GM19043 (cell line): Measurements from ENCODE around the gene SLC29A1.

Experiments
- ATAC-seq: cut with Tn5 transposase; IDR thresholded peaks from one replicate; pipeline ENCODE4 v1.9.1; 2021; ENCODE audit warnings: low read depth; ENCODE audit not compliant: unreplicated experiment

The SLC29A1 gene

DNA sequence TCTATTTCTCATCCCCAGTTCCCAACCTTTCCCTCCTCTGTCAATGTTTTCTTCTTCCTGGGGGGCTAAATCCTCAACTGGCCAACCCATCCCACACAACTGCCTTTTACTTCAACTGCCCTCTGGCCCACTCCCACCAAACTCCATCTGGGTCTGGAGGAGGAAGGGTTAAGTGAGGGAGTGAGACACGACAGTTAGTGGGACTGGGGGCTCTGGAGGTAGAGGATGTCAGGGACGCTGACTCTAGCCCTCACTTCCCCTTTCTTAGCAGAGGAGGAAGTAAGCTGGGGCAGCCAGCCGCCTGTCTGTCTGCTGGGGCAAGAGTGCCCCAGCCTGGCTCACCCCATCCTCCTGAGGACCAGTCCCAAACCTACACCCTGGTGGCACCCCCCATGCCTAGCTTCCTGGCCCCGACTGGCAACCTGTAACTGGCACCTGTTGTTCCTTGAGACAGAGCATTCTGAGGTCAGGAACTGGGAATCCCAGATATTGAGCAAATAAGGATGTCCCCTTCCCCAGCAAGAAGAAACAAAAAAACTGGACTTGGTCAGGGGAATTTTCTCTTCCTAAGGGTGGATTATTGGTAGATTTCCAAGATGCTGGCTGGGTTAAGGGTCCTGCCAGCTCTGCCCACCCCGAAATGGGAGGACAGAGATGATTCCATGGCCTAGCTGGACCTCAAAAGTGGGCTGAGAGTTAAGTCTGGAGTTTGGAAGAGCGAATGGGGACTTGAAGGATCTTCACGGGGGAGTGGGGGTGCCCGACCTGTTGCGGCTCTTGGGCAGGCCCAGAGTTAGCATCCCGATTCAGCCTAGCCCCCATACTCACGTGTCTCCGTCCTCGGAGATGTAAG is 41.0 kb downstream of the SLC29A1 start:
- peak; percentile 41 for ATAC-seq

DNA sequence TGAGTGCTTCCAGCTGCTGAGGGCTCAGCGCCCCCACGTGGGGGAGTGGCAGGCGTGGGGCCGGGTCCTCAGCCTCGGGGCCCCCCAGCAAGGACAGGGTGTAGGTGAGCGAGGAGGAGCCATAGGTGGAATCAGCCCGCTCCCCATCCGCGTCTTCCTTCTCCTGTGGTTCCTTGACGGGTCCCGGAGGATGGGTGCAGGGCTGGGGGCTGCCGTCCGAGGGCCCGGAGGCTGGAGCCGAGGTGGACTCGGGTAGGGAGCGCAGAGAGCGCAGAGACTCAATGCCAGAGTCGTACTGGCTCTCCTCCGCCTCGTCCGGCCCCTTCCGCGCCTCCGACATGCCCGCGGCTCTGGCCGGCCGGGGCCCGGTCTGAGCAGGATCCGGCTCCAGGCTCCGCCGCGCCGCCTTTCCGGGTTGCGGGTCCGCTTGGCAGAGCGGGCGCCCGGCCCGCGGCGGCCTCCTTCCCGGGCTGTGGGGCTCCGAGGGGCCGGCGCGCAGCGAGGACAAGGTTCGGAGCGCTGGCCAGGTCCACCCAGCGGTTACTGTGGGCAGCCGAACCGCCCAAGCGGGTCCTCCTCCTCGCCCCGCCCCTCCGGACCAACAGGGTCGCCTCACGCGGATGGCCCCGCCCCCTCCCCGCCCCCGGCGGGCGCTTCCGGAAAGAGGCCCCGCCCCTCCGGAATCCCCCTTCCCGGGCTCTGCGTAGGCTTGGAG is 41.8 kb downstream of the SLC29A1 start, which contains the start of gene NFKBIE:
NFKBIE (minus strand) TSS at position 545 of the 715 bp plus-strand sequence; CDS start at position 340, 205 bp downstream.
- ATAC-seq, result no peak

DNA sequence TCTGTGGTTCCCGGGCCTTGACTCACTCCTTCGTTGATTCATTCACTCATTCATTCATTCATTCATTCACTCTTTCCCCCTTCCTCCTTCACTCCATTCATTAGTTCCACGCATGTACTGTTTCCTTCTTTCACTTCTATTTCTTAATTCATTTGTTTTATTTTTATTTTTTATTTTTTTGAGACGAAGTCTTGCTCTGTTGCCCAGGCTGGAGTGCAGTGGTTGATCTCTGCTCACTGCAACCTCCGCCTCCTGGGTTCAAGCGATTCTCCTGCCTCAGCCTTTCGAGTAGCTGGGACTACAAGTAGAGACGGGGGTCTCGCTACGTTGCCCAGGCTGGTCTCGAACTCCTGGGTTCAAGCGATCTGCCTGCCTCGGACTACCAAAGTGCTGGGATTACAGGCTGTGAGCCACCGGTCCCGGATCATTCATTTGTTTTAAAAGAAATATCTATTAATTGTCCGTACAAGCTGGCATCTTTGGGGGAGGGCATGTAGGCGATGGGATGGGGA is 42.4 kb downstream of the SLC29A1 start:
- ATAC-seq, result no peak

DNA sequence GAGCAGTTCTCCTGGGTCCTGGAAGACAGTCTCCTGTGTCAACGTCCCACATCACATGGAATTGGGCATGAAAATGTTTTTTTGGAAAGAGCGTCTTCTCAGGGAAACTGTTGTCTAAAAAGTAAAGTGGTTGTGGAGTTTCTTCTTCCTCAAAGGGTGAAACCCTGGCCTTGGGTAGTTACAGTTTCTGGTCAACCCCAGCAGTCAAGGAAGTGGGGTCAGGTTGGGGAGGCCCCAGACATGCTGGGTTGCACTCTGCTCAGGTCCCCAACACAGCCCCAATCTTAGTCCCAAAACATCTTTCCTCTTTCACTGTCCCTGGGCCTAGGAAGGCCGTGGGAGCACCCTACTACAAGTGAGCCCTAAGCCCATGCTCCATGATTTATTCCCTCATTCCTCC is 43.0 kb downstream of the SLC29A1 start:
- peak; percentile 38 for ATAC-seq

DNA sequence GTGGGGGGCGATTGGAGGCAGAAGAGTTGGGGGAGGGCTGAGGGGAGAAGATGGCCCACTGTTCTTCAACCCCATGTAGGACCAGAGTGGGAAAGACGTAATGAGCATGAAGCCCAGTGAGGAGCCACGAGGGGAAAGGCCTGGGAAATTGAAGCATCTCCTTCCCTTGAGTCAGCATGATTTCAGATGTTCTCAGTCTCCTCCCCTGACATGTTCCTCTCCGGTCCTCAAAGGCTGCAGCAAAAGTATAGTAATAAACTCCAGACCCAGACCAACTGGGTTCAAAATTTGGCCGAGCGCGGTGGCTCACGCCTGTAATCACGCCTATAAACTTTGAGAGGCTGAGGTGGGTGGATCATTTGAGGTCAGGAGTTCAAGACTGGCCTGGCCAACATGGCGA is 43.9 kb downstream of the SLC29A1 start:
- ATAC-seq, result no peak

DNA sequence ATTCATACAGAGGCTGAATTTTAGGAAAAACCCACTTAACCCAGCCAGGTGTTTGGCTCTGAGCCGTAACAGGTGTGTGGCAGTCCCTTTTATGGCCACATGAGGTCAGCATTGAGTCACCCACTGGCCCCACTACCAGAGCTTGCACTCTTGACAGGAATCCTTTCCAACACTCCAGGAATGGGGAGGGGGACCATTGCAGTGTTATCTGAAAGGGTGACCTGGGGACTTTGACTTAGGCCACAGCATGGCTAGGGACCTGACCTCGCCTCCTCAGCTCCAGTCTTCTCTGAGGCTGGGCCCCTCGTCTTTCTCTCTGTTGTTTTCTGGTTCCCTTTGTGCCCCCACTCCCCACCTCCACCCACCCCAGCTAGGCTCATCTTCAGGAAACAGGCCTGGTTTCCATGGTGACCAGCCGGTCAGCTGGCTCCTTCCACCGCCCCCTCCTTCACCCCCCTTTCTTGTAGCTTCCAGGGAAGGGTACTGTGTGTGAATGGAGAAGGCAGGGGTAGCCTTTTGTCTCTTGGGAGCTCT is 44.8 kb downstream of the SLC29A1 start:
- ATAC-seq, result no peak

DNA sequence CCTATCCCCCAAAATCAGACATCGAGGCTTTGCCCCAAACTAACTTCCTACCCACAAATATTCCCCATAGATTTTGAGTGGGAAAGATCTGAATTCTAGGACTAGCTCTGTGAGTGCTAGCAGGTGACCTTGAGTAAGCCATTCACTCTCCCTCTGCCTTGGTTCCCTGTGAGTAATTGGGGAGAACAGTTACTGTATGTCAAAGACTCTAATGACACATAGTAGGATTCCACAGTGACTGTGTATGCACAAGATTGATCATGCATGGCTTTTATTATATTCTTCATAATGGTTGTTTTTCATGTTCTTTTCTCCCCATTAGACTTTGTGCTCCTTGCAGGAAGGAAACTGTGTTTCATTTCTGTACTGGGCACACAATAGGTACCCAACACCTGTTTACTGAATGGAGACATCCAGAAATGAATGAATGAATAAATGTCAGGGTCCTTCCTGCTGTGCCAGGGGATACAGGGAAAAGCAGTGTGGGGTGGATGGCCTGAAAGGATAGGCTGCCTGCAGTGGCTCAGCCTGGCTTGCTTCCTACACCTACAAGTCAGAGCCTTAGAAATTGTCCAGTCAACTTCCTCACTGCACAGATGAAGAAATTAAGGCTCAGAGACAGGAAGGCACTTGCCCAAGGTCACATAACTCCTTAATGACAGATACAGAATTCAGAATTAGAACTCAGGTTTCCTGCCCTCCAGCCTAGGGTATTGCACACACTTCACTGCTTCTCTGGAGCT is 46.0 kb downstream of the SLC29A1 start:
- ATAC-seq, result no peak

DNA sequence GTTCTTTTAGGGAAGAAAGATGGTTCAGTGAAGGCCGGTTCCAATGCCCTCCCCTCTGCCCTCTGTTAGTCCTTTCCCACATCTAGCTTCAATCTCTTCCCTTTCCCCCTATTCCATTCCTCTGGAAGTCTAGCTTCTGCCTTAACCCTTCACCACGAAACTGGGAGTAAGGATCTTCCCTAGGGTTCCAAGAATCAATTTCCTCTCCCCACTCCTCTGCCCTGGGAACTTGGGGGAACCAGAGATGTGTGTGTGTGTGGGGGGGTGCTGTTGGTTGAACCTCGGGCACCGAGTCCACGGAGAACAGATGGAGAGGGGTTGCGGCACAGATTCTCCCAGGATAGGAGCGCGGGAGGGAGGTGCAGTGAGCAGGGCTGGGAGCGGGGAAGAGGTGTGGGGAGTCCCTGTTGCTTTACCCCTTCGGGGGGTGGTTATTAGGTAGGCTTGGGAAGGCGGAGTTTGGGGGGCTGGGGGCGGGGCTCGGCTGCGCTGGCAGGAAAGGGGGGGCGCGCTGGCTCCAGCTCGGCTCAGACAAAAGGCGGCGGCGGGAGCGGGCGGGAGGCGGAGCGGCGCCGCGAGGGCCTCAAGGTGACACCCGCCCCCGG is 46.6 kb downstream of the SLC29A1 start, which contains the start of gene TMEM151B:
TMEM151B (plus strand) TSS at position 530 of the 605 bp plus-strand sequence. CDS start 293 bp downstream, outside the sequence.
- ATAC-seq, result no peak

DNA sequence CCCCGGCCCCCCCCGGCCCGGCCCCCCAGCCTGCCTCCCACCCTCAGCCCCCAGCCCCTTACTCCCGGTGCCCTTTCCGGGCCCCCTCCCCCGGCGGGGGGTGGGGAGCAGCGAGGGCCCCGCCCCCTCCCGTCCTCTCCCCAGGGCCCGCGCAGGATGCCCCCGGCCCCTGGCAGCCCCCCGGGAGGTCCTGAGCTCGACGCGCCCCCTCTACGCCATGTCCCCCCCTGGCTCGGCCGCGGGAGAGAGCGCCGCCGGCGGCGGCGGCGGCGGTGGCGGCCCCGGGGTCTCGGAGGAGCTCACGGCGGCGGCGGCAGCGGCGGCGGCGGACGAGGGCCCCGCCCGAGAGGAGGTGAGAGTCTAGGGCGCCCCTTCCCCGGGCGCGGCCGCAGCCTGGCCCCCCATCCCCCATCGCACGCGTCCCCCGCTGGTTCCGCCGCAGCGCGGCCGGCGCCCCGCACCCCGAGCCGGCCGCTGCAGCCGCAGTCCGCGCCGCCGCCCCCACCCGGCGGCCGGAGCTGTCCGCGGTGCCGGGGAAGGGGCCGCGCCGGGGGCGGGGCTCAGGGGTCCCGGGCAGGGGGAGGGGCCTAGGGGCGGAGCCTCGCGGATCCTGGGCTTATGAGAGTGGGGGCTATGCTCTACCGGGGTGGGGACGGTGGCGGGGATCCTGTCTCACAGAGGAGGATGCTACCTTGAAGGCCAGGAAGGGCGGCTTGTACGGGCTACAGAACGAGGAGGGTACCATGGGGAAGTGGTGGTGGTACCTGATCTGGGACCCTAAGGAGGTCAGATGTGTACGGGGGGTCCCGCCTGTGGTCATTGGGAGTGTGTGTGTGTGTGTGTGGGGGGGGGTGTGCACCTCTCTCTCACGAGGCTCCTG is 47.4 kb downstream of the SLC29A1 start:
- no peak for ATAC-seq

DNA sequence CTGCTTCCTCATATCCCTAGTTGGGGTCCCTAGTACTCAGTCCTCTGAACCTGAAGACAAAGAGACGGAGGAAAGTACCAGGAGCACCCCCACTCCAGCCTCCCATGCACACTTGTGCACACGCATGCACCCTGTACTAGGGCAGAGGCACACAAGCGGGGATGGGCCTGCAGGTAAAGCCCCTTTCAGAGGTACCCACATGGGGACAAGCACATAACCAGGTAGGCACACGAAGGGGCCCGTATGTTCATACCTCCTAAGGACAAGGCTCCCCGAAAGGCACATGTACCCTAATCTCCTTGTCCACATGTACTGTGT is 48.0 kb downstream of the SLC29A1 start:
- no peak for ATAC-seq

DNA sequence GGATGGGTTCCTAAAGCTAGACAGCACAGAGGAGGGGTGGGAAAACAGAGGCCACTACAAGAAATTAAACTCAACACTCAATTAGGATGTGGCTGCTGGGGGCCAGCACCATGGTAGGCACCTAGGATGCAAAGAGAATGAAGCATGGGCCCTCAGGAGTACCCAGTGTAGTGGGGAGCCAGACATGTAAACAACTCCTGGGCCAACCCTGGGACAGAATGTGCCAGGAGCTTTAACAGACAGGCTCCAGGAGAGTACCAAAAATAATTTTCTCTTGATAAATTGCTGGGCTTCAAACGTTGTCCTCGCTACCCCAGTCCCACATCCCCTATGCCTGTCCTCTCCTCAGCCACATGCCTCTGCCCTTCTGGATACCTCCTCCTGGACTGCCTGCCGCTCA is 48.5 kb downstream of the SLC29A1 start:
- no peak for ATAC-seq

DNA sequence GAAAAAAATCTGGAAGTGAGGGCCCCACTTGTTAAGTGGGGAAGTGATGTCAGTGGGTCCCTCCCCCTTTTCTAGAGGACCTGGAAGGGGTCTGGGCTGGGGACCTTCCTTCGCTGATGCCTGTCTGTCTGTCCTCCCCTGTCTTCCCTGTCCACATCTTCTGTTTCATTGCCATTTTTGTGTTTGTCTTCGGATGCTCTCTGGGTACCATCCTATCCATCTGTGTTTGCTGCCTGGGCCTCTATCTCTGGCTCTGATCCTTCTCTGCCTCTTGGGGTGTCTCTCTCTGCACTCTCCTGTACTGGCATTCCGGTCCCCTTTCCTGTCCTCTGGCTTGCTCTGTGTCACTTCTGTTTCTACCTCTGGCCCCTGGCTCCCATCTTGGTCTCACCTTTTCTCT is 49.1 kb downstream of the SLC29A1 start:
- no peak for ATAC-seq

DNA sequence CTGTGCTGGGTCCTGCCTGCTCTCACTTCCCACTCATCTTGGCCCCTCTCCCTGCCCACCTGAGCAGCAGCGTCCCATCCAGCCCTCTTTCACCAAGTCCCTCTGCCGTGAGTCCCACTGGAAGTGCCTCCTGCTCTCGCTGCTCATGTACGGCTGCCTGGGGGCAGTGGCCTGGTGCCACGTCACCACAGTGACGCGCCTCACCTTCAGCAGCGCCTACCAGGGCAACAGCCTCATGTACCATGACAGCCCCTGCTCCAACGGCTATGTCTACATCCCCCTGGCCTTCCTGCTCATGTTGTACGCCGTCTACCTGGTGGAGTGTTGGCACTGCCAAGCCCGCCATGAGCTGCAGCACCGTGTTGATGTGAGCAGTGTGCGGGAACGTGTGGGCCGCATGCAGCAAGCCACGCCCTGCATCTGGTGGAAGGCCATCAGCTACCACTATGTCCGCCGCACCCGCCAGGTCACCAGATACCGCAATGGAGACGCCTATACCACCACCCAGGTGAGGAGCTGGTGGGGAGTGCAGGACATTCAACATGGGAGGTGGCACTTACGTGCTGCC is 49.7 kb downstream of the SLC29A1 start:
- ATAC-seq, result no peak

DNA sequence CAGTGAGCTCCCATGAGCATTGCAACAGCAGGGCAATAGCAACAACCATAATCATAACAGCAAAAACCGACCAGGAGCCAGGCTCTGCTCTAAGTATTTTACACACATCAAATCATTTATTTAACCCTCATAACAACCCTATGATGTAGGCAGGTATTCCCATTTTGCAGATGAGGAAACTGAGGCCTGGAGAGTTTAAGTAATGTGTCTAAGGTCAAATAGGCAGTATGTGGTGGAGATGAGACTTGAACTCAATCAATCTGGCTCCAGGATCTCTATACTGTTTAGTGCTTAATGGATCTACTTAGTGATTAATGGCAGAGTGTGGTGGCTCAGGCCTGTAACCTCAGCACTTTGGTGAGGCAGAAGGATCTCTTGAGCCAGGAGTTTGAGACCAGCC is 50.2 kb downstream of the SLC29A1 start:
- no peak for ATAC-seq

DNA sequence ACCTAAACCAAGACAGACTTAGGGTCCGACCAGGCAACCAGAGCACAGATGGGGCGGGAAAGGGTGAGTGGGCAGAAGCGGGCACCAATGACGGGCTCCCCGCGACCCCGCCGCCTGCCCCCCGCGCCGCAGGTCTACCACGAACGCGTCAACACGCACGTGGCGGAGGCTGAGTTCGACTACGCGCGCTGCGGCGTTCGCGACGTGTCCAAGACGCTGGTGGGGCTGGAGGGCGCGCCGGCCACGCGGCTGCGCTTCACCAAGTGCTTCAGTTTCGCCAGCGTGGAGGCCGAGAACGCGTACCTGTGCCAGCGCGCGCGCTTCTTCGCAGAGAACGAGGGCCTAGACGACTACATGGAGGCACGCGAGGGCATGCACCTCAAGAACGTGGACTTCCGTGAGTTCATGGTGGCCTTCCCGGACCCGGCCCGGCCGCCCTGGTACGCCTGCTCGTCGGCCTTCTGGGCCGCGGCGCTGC is 51.9 kb downstream of the SLC29A1 start:
- no peak for ATAC-seq

DNA sequence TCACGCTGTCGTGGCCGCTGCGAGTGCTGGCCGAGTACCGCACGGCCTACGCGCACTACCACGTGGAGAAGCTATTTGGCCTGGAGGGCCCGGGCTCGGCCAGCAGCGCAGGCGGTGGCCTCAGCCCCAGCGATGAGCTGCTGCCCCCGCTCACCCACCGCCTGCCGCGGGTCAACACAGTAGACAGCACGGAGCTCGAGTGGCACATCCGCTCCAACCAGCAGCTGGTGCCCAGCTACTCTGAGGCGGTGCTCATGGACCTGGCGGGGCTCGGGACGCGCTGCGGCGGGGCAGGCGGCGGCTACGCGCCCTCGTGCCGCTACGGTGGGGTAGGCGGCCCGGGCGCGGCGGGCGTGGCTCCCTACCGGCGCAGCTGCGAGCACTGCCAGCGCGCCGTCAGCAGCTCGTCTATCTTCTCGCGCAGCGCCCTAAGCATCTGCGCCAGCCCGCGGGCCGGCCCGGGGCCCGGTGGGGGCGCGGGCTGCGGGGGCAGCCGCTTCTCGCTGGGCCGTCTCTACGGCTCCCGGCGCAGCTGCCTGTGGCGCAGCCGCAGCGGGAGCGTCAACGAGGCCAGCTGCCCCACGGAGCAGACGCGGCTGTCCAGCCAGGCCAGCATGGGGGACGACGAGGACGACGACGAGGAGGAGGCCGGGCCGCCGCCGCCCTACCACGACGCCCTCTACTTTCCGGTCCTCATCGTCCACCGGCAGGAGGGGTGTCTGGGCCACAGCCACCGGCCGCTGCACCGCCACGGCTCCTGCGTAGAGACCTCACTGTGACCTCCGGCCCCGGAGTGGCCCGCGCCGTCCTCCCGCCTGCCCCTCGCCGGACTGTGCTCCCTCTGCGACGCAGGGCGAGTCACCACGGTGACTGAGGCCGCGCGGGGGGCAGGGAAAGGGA is 52.6 kb downstream of the SLC29A1 start:
- ATAC-seq, result no peak

DNA sequence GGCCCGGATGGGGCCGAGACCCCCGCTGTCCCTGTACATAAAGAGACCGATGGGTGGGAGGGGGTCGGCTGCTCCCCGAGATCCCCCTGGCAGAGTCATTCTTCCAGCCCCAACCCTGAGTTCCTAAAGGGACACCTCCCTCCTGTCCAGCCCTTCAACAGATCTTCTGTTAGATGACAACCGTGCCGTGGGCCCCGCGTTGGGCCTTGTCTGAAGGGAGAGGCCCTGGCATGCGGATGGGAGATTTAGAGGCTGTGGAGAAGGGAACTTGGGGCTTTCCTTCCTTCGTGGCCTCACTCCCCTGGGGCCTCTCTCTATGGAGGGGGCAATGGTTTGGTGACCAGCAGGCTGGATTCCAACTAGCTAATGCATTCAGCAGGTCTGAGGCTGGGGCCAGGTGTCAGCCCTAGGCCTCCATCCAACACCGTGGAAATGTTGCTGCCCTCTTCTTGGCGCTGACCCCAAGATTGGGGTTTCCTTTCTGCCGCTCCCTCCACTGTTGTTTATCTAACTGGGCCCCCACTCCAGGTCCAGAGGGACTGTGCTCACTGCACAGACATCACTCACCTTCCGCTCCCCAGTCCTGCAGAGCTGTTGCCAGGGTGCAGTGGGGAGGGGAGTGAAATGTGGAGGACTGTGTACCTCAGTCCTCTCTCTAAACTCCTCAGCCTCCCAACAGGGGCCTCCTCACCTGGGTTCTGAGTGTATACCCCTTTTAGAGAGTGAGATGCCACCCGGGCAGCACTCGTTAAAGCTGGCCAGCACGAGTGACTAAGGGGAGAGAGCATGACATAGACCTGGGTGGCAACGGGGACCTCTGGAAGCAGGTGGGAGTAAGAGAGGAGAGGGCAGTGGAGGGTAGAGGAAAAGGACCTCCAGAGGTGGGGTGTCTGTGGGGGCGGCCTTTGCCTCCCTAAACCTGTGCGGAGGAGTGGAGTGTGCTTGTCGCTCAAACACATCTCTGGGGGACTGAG is 53.6 kb downstream of the SLC29A1 start:
- no peak for ATAC-seq
